Mesenchymal stem cell (in vitro differentiated cells and primary cell): ENCODE measurements around the gene IFITM1.

ENCODE experiments used
- DNase-seq: peaks from one replicate; pipeline ENCODE4 v3.0.0-alpha.2; 2013
- H2AFZ ChIP-seq: one replicate; pipeline ENCODE4 v1.6.1; 2013; ENCODE audit warnings: low read depth, mild to moderate bottlenecking, control low read depth, inconsistent platforms, low read length, moderate library complexity
- H2AK5ac ChIP-seq: 2 replicates; pipeline ENCODE4 v1.6.1; 2013; ENCODE audit warnings: low read length, moderate library complexity, mild to moderate bottlenecking, inconsistent platforms; ENCODE audit not compliant: severe bottlenecking
- H2BK120ac ChIP-seq: one replicate; pipeline ENCODE4 v1.6.1; 2013; ENCODE audit warnings: low read depth, mild to moderate bottlenecking, inconsistent platforms, low read length, moderate library complexity
- H2BK12ac ChIP-seq, 2 experiments: one replicate each; pipeline ENCODE4 v1.6.1; 2013; ENCODE audit warnings: inconsistent platforms in 2 of 2, low read length in 2 of 2, mild to moderate bottlenecking in 2 of 2, moderate library complexity in 2 of 2, control low read depth in 1 of 2
- H2BK15ac ChIP-seq: one replicate; pipeline ENCODE4 v1.6.1; 2013; ENCODE audit warnings: mild to moderate bottlenecking, low read depth, inconsistent platforms; ENCODE audit not compliant: poor library complexity, severe bottlenecking
- H2BK5ac ChIP-seq: 2 replicates; pipeline ENCODE4 v1.6.1; 2013; ENCODE audit warnings: low read depth, mild to moderate bottlenecking, low read length, control low read depth, inconsistent platforms; ENCODE audit not compliant: poor library complexity, severe bottlenecking
- H3K14ac ChIP-seq, 2 experiments: one replicate each; pipeline ENCODE4 v1.6.1; 2013; ENCODE audit warnings: inconsistent platforms in 2 of 2, low read length in 2 of 2, control low read depth in 1 of 2, mild to moderate bottlenecking in 1 of 2, moderate library complexity in 1 of 2
- H3K18ac ChIP-seq, 2 experiments: one replicate each; pipeline ENCODE4 v1.6.1; 2013; ENCODE audit warnings: inconsistent platforms in 2 of 2, low read length in 2 of 2, control low read depth in 1 of 2, low read depth in 1 of 2, mild to moderate bottlenecking in 1 of 2
- H3K23ac ChIP-seq, 2 experiments: one replicate each; pipeline ENCODE4 v1.6.1; 2013; ENCODE audit warnings: inconsistent platforms in 2 of 2, low read length in 2 of 2, mild to moderate bottlenecking in 2 of 2, moderate library complexity in 2 of 2, control low read depth in 1 of 2
- H3K27ac ChIP-seq: 2 replicates; pipeline ENCODE4 v1.5.1; 2013; ENCODE audit warnings: mild to moderate bottlenecking, moderate library complexity, low read length, control low read depth, inconsistent platforms; ENCODE audit not compliant: poor library complexity, severe bottlenecking
- H3K27me3 ChIP-seq, 2 experiments: 2 replicates each; pipeline versions ENCODE4 v1.6.1 to v1.7.0; 2013; ENCODE audit warnings: low read length in 2 of 2, mild to moderate bottlenecking in 2 of 2, moderate library complexity in 2 of 2, control low read depth in 1 of 2, inconsistent platforms in 1 of 2; ENCODE audit not compliant: control insufficient read depth in 1 of 2, insufficient read depth in 1 of 2
- H3K36me3 ChIP-seq, 2 experiments: 2 replicates each; pipeline versions ENCODE4 v1.6.1 to v1.7.0; 2013; ENCODE audit warnings: low read length in 2 of 2, control low read depth in 1 of 2, inconsistent platforms in 1 of 2, low read depth in 1 of 2, mild to moderate bottlenecking in 1 of 2; ENCODE audit not compliant: insufficient read depth in 2 of 2, control insufficient read depth in 1 of 2
- H3K4ac ChIP-seq, 2 experiments: one replicate each; pipeline ENCODE4 v1.6.1; 2013; ENCODE audit warnings: inconsistent platforms in 2 of 2, low read length in 2 of 2, mild to moderate bottlenecking in 2 of 2, moderate library complexity in 2 of 2, control low read depth in 1 of 2, low read depth in 1 of 2
- H3K4me1 ChIP-seq: 2 replicates; pipeline ENCODE4 v1.6.1; 2013; ENCODE audit warnings: low read depth, low read length, control low read depth; ENCODE audit not compliant: control insufficient read depth, insufficient read depth
- H3K4me2 ChIP-seq: 2 replicates; pipeline ENCODE4 v1.6.1; 2013; ENCODE audit warnings: low read length, mild to moderate bottlenecking, inconsistent platforms; ENCODE audit not compliant: poor library complexity, severe bottlenecking
- H3K4me3 ChIP-seq, 2 experiments: 2 replicates each; pipeline versions ENCODE4 v1.5.1 to v1.7.0; 2013; ENCODE audit warnings: low read length in 2 of 2, mild to moderate bottlenecking in 2 of 2, control low read depth in 1 of 2, low read depth in 1 of 2; ENCODE audit not compliant: insufficient read depth in 1 of 2
- H3K79me1 ChIP-seq: replicated peaks from 2 replicates; pipeline ENCODE4 v1.6.1; 2013; ENCODE audit warnings: mild to moderate bottlenecking, control low read depth, low read length, inconsistent platforms; ENCODE audit not compliant: poor library complexity, severe bottlenecking
- H3K9ac ChIP-seq: 2 replicates; pipeline ENCODE4 v1.7.0; 2013; ENCODE audit warnings: mild to moderate bottlenecking, low read length, moderate library complexity
- H3K9me3 ChIP-seq: 2 replicates; pipeline ENCODE4 v1.7.0; 2013; ENCODE audit warnings: mild to moderate bottlenecking, low read length; ENCODE audit not compliant: control insufficient read depth
- H4K8ac ChIP-seq: one replicate; pipeline ENCODE4 v1.6.1; 2013; ENCODE audit warnings: inconsistent platforms, mild to moderate bottlenecking, low read length, moderate library complexity
- H4K91ac ChIP-seq: one replicate; pipeline ENCODE4 v1.6.1; 2013; ENCODE audit warnings: mild to moderate bottlenecking, low read length, inconsistent platforms
- WGBS: methylation state at CpG from one replicate; pipeline ENCODE4 v1.1.7; 2013; ENCODE audit warnings: mixed read lengths; 5-methylcytosine and 5-hydroxymethylcytosine counted together

The IFITM1 gene

DNA sequence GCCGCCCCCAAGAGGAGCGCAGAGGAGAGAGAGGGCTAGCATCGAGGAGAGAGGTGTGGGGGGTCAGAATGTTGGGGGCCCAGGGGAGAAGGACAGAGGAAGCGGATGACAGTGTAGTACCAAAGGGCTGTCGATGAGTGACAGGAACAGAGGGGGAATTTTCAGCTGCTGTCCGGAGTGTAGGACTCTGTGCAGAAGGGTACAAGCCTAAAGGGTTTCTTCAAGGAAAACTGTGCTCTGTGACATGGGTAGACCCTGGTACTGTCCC lies 41.0 kb upstream of the IFITM1 start:
- H3K23ac ChIP-seq, result no peak overlapping the region
- H2AK5ac ChIP-seq, result no peak overlapping the region
- no peak overlapping the region for H4K8ac ChIP-seq
- H4K91ac ChIP-seq, result no peak overlapping the region
- WGBS, result 86% methylated on average over 6 of the region's 6 CpGs
- H2BK12ac ChIP-seq, result no peak overlapping the region
- H3K9me3 ChIP-seq, result peaks cover 21% of the 10 kb centered on the region
- H2BK120ac ChIP-seq, result no peak overlapping the region
- no peaks in the 10 kb centered on the region for H3K79me1 ChIP-seq
- no peak overlapping the region for H3K4ac ChIP-seq
- H3K27me3 ChIP-seq, result peaks cover 7 to 63% of the 10 kb centered on the region in 2 experiments
- H3K36me3 ChIP-seq, result no peaks in the 10 kb centered on the region
- H3K4me2 ChIP-seq, result no peak overlapping the region
- H3K27ac ChIP-seq, result no peak overlapping the region
- H3K14ac ChIP-seq, result no peak overlapping the region
- H2BK5ac ChIP-seq, result no peak overlapping the region
- no peak overlapping the region for H2BK15ac ChIP-seq
- no peak for DNase-seq
- H3K4me3 ChIP-seq, result no peak overlapping the region
- peaks cover 6% of the 10 kb centered on the region for H3K4me1 ChIP-seq
- no peak overlapping the region for H2AFZ ChIP-seq
- no peak overlapping the region for H3K9ac ChIP-seq
- no peak overlapping the region for H3K18ac ChIP-seq

DNA sequence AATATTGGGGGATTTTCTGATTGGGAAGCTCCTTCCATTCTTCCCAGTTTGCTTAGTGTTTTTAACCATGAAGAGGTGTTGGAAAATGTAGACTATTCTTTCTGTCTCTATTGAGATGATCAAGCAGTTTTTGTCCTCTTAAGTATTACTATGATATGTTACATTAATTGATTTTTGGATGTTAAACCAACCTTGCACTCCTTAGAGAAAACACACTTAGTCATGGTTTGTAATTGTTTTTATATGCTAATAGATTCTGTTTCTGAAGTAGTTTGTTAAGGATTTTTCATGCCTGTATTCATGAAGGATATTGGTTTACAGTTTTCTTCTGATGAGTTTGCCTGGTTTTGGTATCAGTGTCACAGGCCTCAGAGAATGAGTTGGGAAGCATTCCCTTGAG lies 37.6 kb upstream of the IFITM1 start:
- Histone ChIP-seq H3K4ac (no peak overlapping the region), H2AFZ (no peak overlapping the region), H2BK12ac (no peak overlapping the region), H3K9ac (no peak overlapping the region), H3K36me3 (no peaks in the 10 kb centered on the region), H2BK15ac (no peak overlapping the region), H3K4me3 (no peak overlapping the region), H3K27ac (no peak overlapping the region), H2BK120ac (no peak overlapping the region), H3K79me1 (no peaks in the 10 kb centered on the region), H3K4me2 (no peak overlapping the region), H2BK5ac (no peak overlapping the region), H4K8ac (no peak overlapping the region), H3K23ac (no peak overlapping the region), H3K18ac (no peak overlapping the region), H2AK5ac (no peak overlapping the region), H3K4me1 (peaks cover 6% of the 10 kb centered on the region), H4K91ac (no peak overlapping the region), H3K27me3 (peaks cover 5 to 81% of the 10 kb centered on the region in 2 experiments), H3K14ac (no peak overlapping the region), H3K9me3 (peaks cover 21% of the 10 kb centered on the region)
- no peak for DNase-seq

DNA sequence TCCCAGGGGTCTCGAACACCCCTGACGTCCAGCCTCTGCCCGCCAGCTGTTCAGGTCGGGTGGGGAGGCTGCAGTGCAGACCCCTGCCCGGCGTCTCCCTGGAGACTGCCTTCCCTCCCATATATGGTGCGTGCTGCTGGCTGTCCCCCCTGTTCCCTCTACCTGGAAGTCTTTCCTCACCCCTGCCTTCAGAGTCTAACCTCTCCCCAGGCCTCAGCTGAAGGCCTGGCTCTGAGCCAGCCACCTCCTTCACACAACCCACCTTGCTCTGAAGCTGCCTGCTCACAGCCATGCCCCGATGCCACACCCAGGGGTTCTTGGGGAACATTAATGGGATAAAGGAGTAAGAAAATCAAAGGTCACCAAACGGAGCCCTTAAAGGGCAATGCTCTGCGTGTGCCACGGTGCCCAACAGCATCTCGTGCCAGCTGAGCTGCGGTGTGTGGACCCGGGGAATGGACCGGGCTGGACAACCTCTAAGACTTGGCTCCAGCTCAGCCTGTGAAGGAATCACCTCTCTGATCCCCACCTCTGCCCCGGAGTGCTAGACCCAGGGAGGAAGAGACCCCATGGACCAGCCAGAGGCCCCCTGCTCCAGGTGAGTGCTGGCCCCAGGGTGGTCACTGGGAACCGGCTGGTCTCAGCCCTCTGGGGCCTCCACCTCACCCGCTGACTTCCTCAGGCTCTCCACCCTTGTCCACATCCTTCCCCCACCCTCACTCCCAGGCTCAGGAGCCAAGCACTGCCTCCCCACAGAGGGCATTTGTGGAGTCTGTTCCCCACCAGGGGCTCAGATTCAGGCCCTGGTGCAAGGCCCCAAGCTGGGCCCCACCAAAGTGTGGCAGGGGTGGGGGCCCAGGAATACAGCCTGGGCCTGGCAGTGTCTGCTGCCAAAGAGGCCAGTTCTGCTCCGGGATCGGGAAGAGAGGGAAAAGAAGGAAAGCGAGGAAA lies 35.6 kb upstream of the IFITM1 start, which contains the start of gene NLRP6:
TSS of gene NLRP6 (plus strand) at position 407 of the 951 bp plus-strand sequence. CDS start at position 570, 163 bp downstream.
- Histone ChIP-seq H4K8ac (no peak within 1 kb of the TSS), H3K4me1 (peaks cover 1% of the 10 kb centered on the region), H3K9me3 (peaks cover 21% of the 10 kb centered on the region), H2AFZ (no peak within 1 kb of the TSS), H2BK5ac (no peak within 1 kb of the TSS), H2BK12ac (no peak within 1 kb of the TSS), H2BK120ac (no peak within 1 kb of the TSS), H3K79me1 (no peaks in the 10 kb centered on the region), H3K4me3 (no peak within 1 kb of the TSS), H2AK5ac (no peak within 1 kb of the TSS), H2BK15ac (no peak within 1 kb of the TSS), H3K27ac (no peak within 1 kb of the TSS), H3K9ac (no peak within 1 kb of the TSS), H3K4ac (no peak within 1 kb of the TSS), H3K23ac (no peak within 1 kb of the TSS), H3K4me2 (no peak within 1 kb of the TSS), H4K91ac (no peak within 1 kb of the TSS), H3K27me3 (peaks cover 10 to 84% of the 10 kb centered on the region in 2 experiments), H3K18ac (no peak within 1 kb of the TSS), H3K36me3 (no peaks in the 10 kb centered on the region), H3K14ac (no peak within 1 kb of the TSS)
- DNase-seq, result no peak
- WGBS, result 91% methylated on average over 21 of the region's 21 CpGs

DNA sequence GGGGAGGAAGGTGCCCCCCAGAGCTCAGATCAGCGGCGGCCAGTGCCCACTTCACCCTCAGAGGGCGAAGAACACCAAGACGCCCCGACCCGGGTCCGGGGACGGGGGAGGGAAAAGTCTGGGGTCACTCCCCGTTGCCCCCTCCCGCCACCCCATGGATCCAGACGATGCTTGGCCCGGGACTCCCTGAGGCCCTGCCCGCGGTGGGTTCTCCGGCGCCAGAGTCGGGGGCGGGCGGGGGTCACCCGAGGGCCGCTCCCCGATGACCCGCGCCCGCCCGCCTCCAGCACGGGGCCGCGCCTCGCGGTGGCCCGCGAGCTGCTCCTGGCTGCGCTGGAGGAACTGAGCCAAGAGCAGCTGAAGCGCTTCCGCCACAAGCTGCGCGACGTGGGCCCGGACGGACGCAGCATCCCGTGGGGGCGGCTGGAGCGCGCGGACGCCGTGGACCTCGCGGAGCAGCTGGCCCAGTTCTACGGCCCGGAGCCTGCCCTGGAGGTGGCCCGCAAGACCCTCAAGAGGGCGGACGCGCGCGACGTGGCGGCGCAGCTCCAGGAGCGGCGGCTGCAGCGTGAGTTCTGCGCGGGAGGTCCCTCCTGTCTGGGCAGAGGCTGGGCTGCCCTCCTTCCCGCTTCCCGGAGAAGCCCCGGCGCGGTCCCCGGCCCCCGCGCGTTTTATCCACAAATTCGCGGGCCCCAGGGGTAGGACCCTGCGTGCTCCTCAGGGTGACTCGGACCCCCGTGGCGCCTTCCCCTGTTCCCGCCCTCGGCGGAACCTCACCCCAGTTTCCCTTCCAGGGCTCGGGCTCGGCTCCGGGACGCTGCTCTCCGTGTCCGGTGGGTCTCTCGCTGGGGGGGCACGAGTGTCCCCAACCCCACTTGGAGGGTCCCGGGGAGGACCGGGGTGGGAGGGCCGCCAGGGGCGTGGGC lies 34.5 kb upstream of the IFITM1 start:
- no peak overlapping the region for H3K4ac ChIP-seq
- no peak overlapping the region for H3K14ac ChIP-seq
- WGBS, result 93% methylated on average over 97 of the region's 97 CpGs
- H2BK15ac ChIP-seq, result no peak overlapping the region
- H2BK5ac ChIP-seq, result no peak overlapping the region
- no peak overlapping the region for H3K18ac ChIP-seq
- H3K79me1 ChIP-seq, result no peaks in the 10 kb centered on the region
- H3K27me3 ChIP-seq, result peaks cover 10 to 87% of the 10 kb centered on the region in 2 experiments
- H2AFZ ChIP-seq, result no peak overlapping the region
- no peak for DNase-seq
- H4K8ac ChIP-seq, result no peak overlapping the region
- H2BK12ac ChIP-seq, result no peak overlapping the region
- H3K4me2 ChIP-seq, result no peak overlapping the region
- H2BK120ac ChIP-seq, result no peak overlapping the region
- no peaks in the 10 kb centered on the region for H3K36me3 ChIP-seq
- H3K9ac ChIP-seq, result no peak overlapping the region
- peaks cover 4% of the 10 kb centered on the region for H3K4me1 ChIP-seq
- H4K91ac ChIP-seq, result no peak overlapping the region
- H3K9me3 ChIP-seq, result peaks cover 21% of the 10 kb centered on the region
- H3K4me3 ChIP-seq, result no peak overlapping the region
- H2AK5ac ChIP-seq, result no peak overlapping the region
- H3K27ac ChIP-seq, result no peak overlapping the region
- no peak overlapping the region for H3K23ac ChIP-seq
